HG03342 (cell line): ENCODE results near the gene SHQ1.
"Not testable (repeated sequence)": the region's sequence is repeated elsewhere in the genome, so short reads cannot be mapped to it uniquely, and the experiment has no call there.

Experiments used
- ATAC-seq: cut with Tn5 transposase; IDR thresholded peaks from one replicate; pipeline ENCODE4 v1.9.1; 2021; ENCODE audit warnings: mild to moderate bottlenecking, moderate library complexity; ENCODE audit not compliant: unreplicated experiment

The SHQ1 gene

DNA sequence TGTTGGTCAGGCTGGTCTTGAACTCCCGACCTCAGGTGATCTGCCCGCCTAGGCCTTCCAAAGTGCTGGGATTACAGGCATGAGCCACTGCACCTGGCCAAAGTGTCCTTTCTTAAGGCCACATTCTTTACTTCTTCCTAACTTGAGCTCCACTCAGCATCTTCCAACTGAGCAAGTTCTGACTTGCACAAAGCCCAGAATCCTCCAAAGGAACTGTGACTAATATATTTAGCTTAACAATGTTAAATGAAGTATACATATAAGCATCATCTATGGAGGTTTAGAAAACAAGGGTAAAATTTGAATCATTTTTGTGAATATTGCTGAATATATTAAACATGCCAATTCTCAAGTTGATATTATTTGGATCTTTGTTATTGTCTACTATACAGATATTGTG is 93.7 kb downstream of the SHQ1 start:
- no peak for ATAC-seq

DNA sequence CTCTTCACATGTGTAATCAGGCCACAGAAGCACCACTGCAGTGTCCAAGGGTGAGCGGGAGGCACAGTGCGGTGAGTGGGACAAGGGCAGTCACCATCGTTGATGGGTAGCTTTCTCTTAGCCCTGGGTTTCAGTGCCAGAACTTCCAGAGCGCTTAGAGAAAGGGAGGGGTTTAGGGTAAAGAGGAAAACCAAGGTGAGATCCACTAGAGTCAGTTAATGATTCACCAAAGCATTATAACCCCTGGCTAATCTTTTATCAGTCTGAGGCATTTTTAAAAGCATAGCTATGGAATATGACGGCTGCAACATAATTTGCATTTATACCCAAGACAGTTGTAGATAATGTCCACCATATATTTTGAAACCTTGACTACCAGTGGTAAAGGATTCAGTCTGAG is 94.8 kb downstream of the SHQ1 start:
- ATAC-seq: no peak

DNA sequence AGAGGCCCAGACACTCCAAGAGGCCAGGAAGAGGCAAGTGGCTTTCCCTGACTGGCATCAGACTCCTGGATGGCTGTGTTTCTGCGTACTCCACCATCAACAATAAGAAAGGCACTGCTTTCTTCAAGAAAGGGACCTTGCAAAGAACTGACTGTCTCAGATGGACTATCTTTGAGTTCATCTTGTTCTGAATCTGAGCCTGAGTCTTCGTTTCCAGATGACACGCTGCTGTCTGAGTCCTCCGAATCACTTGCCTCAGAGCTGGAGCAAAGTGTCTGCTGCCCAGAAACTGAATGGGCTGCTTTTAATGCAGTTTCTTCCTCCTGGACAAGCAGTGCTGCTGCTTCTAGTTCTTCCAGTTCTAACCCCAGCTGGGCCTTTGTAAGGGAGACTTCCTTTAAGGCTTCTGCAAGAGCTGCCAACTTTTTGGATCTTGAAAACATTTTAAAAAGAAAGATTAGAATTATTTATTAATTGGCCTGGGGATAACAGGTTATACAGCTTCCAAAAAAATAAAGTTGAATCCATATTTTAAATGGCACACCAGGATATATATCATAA is 97.8 kb downstream of the SHQ1 start:
- ATAC-seq: no peak

DNA sequence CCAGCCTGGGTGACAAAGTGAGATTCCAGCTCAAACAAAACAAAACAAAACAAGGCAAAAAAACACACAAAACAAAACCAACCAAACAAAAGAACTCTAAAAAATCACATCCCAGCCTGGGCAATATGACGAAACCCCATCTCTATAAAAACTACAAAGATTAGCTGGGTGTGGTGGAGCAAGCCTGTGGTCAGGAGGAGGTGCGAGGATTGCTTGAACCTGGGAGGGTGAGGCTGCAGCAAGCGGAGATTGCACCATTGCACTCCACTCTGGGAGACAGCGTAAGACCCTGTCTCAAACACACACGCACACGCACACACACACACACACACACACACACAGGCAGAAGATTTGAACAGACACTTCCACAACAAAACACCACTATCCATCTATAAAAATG is 99.6 kb downstream of the SHQ1 start:
- ATAC-seq: no peak

DNA sequence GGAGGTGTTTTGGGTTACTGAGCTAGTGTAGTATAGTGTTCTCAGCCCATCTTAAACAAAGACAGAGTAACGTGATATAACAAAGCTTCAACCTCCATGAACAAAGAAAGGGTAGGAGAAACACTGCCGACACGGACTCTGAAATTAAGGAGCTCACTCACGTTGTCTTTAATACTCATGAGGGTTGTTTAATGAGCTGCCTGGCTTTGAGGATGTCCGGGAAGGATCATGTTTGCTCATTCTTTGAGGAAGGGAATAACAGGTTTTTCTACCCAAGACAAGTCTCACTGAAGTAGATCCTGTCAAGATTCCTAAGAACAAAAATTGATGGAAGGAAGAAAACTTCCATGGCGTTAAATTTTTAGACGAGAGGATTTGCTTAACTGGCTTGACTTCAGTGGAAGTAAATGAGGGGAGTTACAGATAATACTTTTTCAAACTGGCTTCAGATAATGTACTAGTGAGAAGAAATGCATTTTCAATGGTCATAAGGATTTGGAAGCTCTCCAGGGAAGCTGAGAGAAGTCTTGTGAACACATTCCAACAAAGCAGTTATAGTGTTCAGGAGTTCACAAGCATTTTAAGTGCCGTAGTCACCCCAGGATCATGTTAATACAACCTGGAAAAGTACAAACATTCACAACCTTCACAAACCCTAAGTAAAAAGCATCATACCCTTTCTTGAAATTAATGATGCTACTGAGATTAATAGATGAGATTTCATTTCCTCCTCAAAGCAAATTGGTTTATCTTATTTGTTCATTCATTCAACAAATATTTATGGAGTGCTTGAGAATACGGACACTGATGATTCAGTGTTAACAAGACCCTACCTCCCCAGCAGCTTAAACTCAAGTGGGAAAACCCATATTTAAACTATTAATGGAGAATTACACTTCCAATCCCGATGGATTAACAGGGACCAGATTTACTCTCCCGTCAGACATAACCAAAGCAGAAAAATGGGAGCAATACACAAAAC is 101.5 kb downstream of the SHQ1 start:
- no peak for ATAC-seq

DNA sequence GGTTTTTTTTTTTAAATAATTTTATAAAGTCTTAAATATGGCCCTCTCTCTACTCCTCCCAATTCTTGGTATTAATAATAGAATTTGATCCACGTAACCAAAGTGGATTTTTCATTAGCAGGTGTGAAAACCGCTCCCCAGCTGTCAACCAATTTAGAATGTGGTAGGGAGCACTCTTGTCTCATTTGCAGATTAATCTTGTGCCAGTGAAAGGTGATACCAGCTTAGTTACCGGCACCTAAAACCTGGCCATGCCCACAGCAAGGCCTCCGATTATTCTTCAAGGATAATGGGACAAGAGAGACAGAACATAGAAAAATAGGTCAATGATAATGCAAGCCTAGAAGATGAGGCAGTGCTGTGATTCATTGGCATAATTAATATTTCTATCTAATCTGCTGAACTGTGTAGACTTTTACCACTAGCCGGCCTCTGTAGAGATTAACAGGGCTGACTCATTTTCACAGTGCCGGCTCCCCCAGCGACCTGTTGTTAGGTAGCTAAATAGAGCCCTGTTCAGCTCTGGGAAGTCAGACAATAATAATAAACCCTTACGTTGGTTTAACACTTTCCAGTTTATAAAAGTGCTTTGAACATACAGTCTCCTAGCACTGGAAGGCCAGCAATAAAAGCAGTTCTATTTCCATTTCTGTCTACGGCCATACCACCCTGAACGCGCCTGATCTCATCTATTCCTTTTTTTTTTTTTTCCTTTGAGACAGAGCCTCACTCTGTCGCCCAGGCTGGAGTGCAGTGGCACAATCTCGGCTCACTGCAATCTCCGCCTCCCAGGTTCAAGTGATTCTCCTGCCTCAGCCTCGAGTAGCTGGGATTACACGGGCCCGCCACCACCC is 102.9 kb downstream of the SHQ1 start:
- no peak for ATAC-seq

DNA sequence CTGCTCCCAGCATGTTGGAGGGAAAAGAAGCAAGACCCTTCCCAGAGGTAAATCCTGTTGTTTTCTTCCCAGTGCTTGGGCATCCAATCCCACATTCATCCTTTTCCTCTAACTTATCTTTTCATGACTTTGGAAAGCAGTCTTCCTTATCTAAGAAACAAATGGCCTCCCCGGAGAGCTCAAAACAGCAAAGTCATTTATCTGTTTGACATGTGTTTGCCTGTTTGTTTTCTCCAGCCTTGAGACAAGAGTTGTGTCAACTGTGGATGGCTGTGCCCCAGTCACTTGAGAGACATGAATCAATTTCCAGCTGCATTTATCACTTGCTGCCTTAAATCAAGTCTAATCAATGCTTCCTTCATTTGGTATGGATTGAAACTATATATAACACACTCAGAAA is 103.9 kb downstream of the SHQ1 start:
- no peak for ATAC-seq

DNA sequence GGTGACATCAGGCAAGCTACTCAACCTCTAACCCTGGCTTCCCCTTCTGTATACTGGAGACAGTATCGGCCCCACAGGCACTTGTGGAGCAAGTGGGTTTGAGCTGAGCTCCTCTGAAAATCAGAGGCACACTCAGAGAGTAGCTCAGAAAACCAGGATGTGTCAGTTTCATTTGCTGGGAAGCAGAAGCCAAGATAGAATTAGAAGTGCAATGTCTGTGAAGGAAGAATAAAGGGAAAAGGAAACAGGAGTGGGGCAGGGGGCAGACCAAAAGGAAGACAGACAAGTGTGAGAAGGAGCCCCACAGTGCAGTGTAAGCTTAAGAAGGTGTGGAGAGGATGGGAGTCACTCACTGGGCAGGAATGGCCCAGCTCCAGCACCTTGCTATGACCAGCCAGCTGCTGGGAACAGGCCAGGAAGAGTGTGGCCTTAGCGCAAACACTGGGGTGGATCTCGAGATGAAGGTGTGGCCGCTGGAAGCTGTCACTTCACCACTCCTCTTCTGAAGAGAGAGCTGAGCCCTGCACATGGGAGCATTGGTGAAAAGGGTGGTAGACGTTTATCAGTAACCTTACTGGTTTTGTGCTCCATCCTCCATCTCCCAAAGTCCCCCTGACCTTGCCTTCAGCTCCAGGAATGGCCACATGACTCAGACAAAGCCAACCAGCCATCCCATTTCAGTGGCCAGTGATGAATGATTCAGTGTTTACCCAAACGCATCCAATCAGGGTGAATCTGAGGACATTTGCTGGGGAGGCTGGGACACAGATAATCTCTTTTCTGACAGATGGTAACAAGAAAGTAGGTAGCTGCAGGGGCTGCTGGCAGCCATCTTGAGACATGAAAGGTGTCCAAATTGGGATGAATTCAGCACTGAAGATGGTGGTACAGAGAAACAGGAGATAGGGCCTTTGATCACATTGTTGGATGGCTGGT is 108.4 kb downstream of the SHQ1 start:
- no peak for ATAC-seq

DNA sequence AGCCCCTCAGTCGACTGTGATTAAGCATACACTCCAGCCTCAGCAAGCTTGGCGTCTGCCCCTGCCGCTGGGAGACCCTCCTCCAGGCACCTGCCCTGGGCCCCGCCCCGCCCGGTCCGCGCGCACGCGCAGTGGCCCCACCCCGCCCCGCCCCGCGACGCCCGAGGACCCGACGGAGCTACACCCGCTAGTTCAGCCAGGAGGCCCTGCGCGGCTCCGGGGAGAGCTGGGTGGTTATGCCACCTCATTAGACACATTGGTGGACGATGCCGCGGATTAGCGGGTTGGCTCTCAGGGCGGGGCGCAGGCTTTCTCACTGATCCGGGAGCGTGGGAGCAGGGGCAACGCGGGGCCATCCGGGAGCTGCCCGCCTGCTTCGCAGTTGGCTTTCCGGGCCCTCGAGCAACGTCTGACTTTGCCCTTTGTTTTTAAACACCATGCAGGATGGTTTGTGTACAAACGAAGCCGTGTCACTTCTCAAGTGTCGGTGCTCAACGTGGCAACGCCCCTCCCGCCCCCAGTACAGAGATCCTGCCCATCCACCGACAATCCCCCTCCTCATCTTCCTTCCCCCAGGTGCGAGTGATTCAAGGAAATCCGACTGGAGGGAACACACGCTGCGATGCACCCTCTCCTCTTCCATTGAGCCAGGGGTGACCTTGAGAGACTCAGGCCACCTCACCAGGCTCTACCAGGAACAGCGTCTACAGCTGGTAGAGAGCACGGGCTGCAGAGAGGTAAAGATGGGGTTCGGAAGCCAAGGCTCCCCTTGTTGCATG is 109.3 kb downstream of the SHQ1 start:
- ATAC-seq: no peak

DNA sequence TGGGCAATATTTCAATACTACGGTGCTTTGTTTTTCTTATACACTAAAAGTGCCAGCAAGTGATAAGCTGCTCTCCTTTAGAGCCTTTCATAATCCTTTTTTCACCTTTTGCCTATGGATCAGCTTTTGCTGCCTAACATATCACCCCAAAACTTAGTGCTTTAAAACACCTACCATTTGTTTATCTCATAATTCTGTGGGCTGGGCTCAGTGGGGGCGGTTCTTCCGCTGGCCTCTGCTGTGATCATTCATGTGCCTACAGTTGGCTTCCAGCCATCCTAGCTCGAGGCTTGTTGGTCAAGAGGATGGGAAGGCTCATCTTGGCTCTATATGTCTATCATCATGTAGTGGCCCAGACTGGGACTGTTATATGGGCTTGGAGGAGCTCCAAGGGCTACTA is 113.2 kb downstream of the SHQ1 start:
- not testable (repeated sequence) for ATAC-seq

DNA sequence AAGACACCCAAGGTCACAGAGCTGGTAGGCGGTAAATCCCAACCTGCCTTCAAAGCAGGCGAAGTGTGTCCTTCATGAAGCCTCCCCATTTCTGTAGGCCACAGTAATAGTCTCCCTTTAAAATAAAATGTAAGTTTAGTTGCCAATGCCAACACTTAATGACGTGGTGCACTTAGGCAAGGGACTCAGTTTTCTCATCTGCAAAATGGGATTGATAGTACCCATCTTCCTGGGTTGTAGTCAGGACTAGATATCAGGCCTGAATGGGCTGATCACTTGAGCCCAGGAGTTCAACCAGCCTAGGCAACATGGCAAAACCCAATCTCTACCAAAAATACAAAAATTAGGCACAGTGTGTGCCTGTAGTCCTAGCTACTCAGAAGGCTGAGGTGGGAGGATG is 114.6 kb downstream of the SHQ1 start:
- no peak for ATAC-seq

DNA sequence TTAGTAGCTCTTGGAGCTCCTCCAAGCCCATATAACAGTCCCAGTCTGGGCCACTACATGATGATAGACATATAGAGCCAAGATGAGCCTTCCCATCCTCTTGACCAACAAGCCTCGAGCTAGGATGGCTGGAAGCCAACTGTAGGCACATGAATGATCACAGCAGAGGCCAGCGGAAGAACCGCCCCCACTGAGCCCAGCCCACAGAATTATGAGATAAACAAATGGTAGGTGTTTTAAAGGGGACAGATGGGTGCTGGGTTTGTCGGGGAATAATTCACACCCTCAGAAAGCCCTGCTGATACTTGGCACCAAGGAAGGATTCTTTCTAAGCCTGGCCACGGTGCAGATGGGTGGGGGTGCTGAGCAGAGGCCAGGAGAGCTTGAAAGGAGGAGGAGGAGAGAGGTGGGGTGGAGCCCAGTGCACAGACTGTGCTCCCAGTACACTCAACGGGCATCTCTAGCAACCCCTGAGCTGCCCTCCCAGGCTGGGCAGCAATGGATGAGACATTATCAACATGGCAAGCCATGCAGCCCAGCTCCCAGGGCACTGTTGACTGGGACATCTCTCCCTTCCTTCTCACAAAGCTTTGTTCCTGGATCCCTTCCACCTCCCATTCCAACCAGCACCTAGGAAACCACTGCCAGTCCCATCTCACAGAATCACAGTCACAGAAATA is 115.4 kb downstream of the SHQ1 start:
- not testable (repeated sequence) for ATAC-seq

DNA sequence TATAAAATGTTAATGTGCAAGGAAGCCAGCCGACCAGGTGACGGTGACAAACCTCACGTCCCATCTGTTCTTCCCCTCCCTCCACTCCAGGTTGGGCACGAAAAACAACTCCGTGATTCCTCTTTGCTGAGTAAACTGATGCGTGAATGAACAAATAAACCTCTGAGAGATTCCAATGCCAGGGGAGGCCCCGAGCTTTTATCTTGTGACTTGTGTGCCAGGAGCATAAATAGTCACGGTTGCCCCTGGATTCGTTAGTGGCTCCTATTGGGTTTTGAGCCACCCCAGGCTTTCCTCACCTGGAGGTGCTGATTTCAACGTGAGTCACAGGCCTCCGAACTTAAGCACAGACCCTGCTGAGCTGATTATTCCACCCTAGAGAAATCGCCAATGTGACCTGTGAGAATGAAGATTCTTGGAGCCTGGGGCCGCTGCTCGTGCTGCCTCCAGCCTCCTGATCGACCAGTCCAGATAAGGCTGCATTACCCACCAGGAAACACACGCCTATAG is 119.2 kb downstream of the SHQ1 start:
- no peak for ATAC-seq

DNA sequence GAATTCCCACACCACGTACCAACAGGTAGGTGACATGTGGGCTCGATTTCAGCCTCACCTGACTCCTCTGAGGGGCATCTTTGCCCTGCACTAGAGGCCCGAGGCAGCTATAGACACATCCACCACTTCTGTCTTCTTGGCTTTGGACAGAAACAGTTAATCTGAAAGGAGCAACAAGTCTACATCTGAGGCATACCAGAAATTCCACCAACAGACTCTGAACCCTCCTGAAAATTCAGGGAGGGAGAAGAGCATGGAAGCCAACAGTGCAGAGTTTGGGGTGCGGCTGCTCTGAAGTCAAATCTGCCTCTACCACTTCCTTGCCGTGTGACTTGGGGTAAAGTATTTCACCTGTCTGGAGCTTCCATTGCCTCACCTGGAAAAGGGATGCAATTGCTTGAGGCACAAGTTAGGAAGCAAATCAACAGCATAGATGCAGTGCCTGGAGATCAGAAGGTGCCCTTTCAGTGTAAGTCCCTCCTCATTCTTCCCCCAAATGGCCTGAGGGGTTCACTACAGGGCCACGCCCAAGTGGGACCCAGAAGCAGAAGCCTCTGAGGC is 119.8 kb downstream of the SHQ1 start:
- ATAC-seq: no peak

DNA sequence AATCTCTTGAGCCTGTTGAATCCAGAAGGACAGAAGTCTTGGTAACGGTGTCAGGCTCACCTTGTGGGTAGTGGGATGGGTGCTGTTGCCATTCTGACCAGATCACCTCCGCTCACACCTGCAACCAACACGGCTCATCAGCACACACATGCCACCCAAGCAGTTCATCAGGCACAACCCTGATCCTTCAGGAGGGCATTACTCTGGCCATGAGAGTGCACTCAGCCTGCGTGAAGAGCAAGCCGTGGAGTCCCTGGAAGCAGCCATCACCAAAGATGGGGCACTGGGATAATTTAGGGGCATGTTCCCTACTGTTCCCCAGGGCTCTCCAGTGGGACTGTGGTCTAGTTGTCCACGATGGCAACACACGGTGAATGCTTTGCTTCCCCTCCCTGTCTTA is 120.5 kb downstream of the SHQ1 start:
- ATAC-seq: no peak

DNA sequence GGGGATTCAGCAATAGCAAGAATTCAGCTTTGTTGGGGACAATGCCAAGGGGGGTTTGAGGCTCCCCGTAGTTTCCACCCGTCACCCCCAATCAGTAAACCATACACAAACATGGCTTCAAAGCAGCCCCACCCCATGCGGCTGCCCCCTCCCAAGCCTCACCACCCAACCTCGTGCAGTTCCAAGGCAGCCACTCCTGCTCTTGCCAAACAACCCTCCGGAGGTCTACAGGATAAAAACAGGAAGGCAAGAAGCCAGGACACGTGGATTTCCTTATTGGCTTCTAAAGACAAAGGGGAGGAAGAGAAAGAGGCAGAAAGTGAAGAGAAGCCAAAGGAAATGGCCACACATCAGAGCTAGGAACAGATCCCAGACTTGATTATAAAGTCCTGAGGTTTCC is 121.1 kb downstream of the SHQ1 start:
- no peak for ATAC-seq

DNA sequence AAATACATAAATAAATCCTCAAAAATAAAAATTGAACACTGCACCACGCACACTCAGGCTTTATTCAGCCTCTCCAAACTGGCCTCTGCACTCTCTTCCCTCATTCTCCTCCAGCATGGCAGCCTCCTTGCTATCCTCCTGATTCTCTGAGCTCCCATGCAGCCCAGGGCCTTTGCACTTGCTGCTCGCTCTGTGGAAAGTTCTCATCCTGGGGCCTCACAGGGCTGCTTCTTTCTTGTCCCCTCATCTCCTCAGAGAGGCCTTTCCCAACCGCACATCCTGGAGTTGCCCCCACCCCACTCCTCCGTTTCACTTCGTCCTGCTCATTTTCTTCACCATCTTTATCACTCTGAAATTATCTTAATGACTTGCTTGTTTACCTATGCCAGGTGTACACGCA is 123.0 kb downstream of the SHQ1 start:
- ATAC-seq: no peak

DNA sequence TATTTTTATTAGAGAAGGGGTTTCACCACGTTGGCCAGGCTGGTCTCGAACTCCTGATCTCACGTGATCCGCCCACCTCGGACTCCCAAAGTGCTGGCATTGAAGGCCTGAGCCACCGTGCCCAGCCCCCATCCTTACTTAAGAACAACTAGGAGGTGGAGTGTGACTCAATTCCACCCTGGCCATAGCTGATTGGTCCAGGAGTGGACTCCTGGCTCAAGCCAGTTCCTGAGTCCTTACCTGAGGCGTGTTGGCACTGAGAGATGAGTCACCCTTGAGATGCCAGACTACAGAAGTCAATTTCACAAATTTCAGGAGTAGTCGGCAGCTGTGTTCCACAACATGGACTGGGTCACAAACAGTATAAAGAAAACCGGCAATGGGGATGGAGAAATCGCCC is 124.2 kb downstream of the SHQ1 start:
- ATAC-seq: no peak
